Measurements from ENCODE around the gene APOBEC3C.
"Not testable (repeated sequence)": the region's sequence is repeated elsewhere in the genome, so short reads cannot be mapped to it uniquely, and the experiment has no call there.

Gene APOBEC3C

GRCh38 chr22:39027717-39028116 is 13.7 kb downstream of the APOBEC3C start:
- H3K4me3 ChIP-seq (ENCODE audit: low read length): no peak overlapping the region
- no peak for DNase-seq (ENCODE audit: low read depth)
- TF ChIP-seq, protein P1, sequence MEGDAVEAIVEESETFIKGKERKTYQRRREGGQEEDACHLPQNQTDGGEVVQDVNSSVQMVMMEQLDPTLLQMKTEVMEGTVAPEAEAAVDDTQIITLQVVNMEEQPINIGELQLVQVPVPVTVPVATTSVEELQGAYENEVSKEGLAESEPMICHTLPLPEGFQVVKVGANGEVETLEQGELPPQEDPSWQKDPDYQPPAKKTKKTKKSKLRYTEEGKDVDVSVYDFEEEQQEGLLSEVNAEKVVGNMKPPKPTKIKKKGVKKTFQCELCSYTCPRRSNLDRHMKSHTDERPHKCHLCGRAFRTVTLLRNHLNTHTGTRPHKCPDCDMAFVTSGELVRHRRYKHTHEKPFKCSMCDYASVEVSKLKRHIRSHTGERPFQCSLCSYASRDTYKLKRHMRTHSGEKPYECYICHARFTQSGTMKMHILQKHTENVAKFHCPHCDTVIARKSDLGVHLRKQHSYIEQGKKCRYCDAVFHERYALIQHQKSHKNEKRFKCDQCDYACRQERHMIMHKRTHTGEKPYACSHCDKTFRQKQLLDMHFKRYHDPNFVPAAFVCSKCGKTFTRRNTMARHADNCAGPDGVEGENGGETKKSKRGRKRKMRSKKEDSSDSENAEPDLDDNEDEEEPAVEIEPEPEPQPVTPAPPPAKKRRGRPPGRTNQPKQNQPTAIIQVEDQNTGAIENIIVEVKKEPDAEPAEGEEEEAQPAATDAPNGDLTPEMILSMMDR (IDR thresholded peaks at IDR 0.05; ENCODE audit: insufficient read depth, low read depth, low read length, missing control alignments): no peak

- TF ChIP-seq, protein P1 (IDR thresholded peaks at IDR 0.05; ENCODE audit: insufficient read depth, low read depth, low read length, missing control alignments): no peak
- H3K4me3 ChIP-seq (ENCODE audit: low read length): no peak overlapping the region
- DNase-seq (ENCODE audit: low read depth): no peak
These were observed 14.2 kb downstream of the APOBEC3C start for GRCh38 chr22:39028281-39028680.

DNA sequence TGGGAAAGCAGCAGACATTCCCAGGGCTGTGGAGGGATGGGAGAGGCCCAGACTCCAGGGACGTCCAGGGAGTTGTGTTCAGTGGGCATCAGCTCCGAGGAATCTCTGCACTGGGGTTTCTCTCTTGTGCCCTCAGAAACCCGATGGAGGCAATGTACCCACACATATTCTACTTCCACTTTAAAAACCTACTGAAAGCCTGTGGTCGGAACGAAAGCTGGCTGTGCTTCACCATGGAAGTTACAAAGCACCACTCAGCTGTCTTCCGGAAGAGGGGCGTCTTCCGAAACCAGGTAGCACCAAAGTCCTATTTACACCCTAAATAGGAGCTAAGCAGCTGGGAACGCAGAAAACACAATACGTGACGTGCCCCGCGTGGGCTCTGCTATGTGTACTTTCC is 15.2 kb downstream of the APOBEC3C start:
- H3K4me3 ChIP-seq (ENCODE audit: low read length): no peak overlapping the region
- DNase-seq (ENCODE audit: low read depth): no peak
- TF ChIP-seq, protein P1 (IDR thresholded peaks at IDR 0.05; ENCODE audit: insufficient read depth, low read depth, low read length, missing control alignments): no peak

DNA sequence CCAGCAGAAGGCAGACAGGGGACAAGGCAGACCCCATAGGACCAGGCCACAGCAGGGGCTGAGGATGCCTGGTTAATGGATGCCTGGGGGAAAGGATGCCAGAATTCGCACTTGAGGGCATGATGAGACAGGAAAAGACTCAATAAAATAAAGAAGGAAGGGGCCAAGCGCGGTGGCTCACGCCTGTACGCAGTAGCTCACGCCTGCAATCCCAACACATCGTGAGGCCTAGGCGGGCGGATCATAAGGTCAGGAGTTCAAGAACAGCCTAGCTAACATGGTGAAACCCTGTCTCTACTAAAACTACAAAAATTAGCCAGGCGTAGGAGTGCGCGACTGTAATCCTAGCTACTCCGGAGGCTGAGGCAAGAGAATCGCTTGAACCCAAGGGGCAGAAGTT is 16.6 kb downstream of the APOBEC3C start:
- no peak for DNase-seq (ENCODE audit: low read depth)
- TF ChIP-seq, protein P1 (IDR thresholded peaks at IDR 0.05; ENCODE audit: insufficient read depth, low read depth, low read length, missing control alignments): no peak

GRCh38 chr22:39031434-39032295 is 17.6 kb downstream of the APOBEC3C start:
- not testable (repeated sequence) for H3K4me3 ChIP-seq (ENCODE audit: low read length); DNase-seq (ENCODE audit: low read depth)

More for the DNA sequence above, 16.6 kb downstream of the APOBEC3C start:
- H3K4me3 ChIP-seq (ENCODE audit: low read length): no peak overlapping the region

GRCh38 chr22:39037071-39037470 is 23.0 kb downstream of the APOBEC3C start:
- H3K4me3 ChIP-seq (ENCODE audit: low read length); DNase-seq (ENCODE audit: low read depth): not testable (repeated sequence)

GRCh38 chr22:39039306-39040126 is 25.5 kb downstream of the APOBEC3C start:
- no peak overlapping the region for H3K4me3 ChIP-seq (ENCODE audit: low read length)
- no peak for DNase-seq (ENCODE audit: low read depth)
- TF ChIP-seq, protein P1 (IDR thresholded peaks at IDR 0.05; ENCODE audit: insufficient read depth, low read depth, low read length, missing control alignments): no peak

- not testable (repeated sequence) for H3K4me3 ChIP-seq (ENCODE audit: low read length); DNase-seq (ENCODE audit: low read depth)
These were observed 26.1 kb downstream of the APOBEC3C start for GRCh38 chr22:39040155-39040537.

GRCh38 chr22:39040538-39041296 is 26.7 kb downstream of the APOBEC3C start, which contains the start of gene APOBEC3F:
Gene APOBEC3F, plus strand, starts transcription at chr22:39040864. Its CDS starts 97 bp downstream, at chr22:39040961.
- peak; percentile 33 for DNase-seq (ENCODE audit: low read depth)
- peak within 1 kb of the TSS; percentile 46 for H3K4me3 ChIP-seq (ENCODE audit: low read length)

Measured in epithelial cell of esophagus (primary cell).